Colonic mucosa (tissue), 4 donors: Measurements from ENCODE around the gene TSG101. TPM values are rescaled to one million over a fixed set of nuclear protein-coding genes. Genes with fewer than 3 reads are reported as not detected.

Experiments
- DNase-seq: peaks from one replicate; pipeline ENCODE4 v3.0.0-alpha.2; 2020
- H3K27ac ChIP-seq: fragments of 200-600 bp; one replicate; pipeline ENCODE4 v1.8.0; 2021
- H3K27me3 ChIP-seq: fragments of 200-600 bp; one replicate; pipeline ENCODE4 v1.8.0; 2021
- H3K36me3 ChIP-seq: fragments of 200-600 bp; one replicate; pipeline ENCODE4 v1.8.0; 2021
- H3K4me1 ChIP-seq: fragments of 200-600 bp; one replicate; pipeline ENCODE4 v1.8.0; 2021; ENCODE audit warnings: mild to moderate bottlenecking
- H3K4me3 ChIP-seq: fragments of 200-600 bp; one replicate; pipeline ENCODE4 v1.8.0; 2021
- H3K9ac ChIP-seq, 2 donors: one replicate each; pipeline ENCODE4 v1.7.0; 2013; ENCODE audit warnings: control low read depth in 2 of 2, low read depth in 2 of 2, low read length in 2 of 2
- H3K9me3 ChIP-seq: fragments of 200-600 bp; one replicate; pipeline ENCODE4 v1.8.0; 2021
- CTCF ChIP-seq: fragments of 200-600 bp; IDR thresholded peaks from one replicate; pipeline ENCODE4 v1.8.0; 2022; ENCODE audit warnings: antibody characterized with exemption, mild to moderate bottlenecking
- intact Hi-C: fragments of 100-400 bp; cut with DNase I; formaldehyde crosslinking; loops from one replicate; pipeline ENCODE4 v1.14.1; 2022
- total RNA-seq, 2 donors: library from RNA; stranded (reverse); fragmentation: NEBNext Ultra II Directional in 1 of 2; extraction: Animal tissue kit (Norgen Biotek cat#: 25700) in 1 of 2; gene quantifications; one replicate each; pipeline ENCODE4 v1.2.1, GENCODE V29; 2021
- donor health status: healthy.
- donor health status: DM: no; HTN: no; CAD: no.
- donor health status: DM: no; HTN: no; CAD: no.

TSG101 gene
- total RNA-seq, 2 donors from 2014 or later: 54.0 to 64.9 TPM

GRCh38 chr11:18522388-18522787 lies 4.4 kb downstream of the TSG101 start:
- no peak for DNase-seq
- no peak for TF ChIP-seq CTCF
- Histone ChIP-seq H3K9ac (no peak overlapping the region), H3K4me3 (no peak overlapping the region), H3K27me3 (no peaks in the 10 kb centered on the region), H3K27ac (no peak overlapping the region), H3K4me1 (no peaks in the 10 kb centered on the region), H3K36me3 (no peaks in the 10 kb centered on the region), H3K9me3 (no peaks in the 10 kb centered on the region)
- intact Hi-C loops: loop anchor here (10.0 kb wide), 1 partner anchor 198 kb away; the partner anchor contains the start of genes GTF2H1 and HPS5

- no peak overlapping the region for H3K9ac ChIP-seq
- no peaks in the 10 kb centered on the region for H3K4me1 ChIP-seq
- no peaks in the 10 kb centered on the region for H3K9me3 ChIP-seq
- H3K4me3 ChIP-seq: no peak overlapping the region
- no peaks in the 10 kb centered on the region for H3K27me3 ChIP-seq
- no peaks in the 10 kb centered on the region for H3K36me3 ChIP-seq
- DNase-seq: no peak
- TF ChIP-seq CTCF: no peak
- intact Hi-C loops: loop anchor here (10.0 kb wide), 1 partner anchor 196 kb away; the partner anchor contains the start of genes GTF2H1 and HPS5
- H3K27ac ChIP-seq: no peak overlapping the region
These were observed 5.6 kb downstream of the TSG101 start for GRCh38 chr11:18521122-18521521.

- TF ChIP-seq CTCF: no peak
- intact Hi-C loops: loop anchor here (10.0 kb wide), 1 partner anchor 98 kb away; no protein-coding TSS in a partner anchor
- DNase-seq: no peak
- no peak overlapping the region for H3K4me3 ChIP-seq
- H3K27ac ChIP-seq: no peak overlapping the region
- no peaks in the 10 kb centered on the region for H3K27me3 ChIP-seq
- no peaks in the 10 kb centered on the region for H3K9me3 ChIP-seq
- H3K4me1 ChIP-seq: no peaks in the 10 kb centered on the region
- H3K36me3 ChIP-seq: peaks cover 4% of the 10 kb centered on the region
- no peak overlapping the region for H3K9ac ChIP-seq
These were observed 24.4 kb downstream of the TSG101 start for GRCh38 chr11:18502352-18502751.

- H3K4me3 ChIP-seq: no peak overlapping the region
- H3K36me3 ChIP-seq: peaks cover 4% of the 10 kb centered on the region
- no peaks in the 10 kb centered on the region for H3K9me3 ChIP-seq
- no peak overlapping the region for H3K9ac ChIP-seq
- DNase-seq: no peak
- H3K27ac ChIP-seq: no peak overlapping the region
- intact Hi-C loops: loop anchor here (10.0 kb wide), 1 partner anchor 97 kb away; no protein-coding TSS in a partner anchor
- no peaks in the 10 kb centered on the region for H3K4me1 ChIP-seq
- TF ChIP-seq CTCF: no peak
- H3K27me3 ChIP-seq: no peaks in the 10 kb centered on the region
These were observed 25.1 kb downstream of the TSG101 start for GRCh38 chr11:18501629-18502028.

GRCh38 chr11:18498039-18498438 lies 28.7 kb downstream of the TSG101 start:
- Histone ChIP-seq H3K27ac (no peak overlapping the region), H3K27me3 (no peaks in the 10 kb centered on the region), H3K9ac (no peak overlapping the region), H3K9me3 (no peaks in the 10 kb centered on the region), H3K36me3 (peaks cover 4% of the 10 kb centered on the region), H3K4me1 (no peaks in the 10 kb centered on the region), H3K4me3 (no peak overlapping the region)
- intact Hi-C loops: loop anchor here (10.0 kb wide), 1 partner anchor 173 kb away; the partner anchor contains the start of genes GTF2H1 and HPS5
- DNase-seq: no peak
- TF ChIP-seq CTCF: no peak
